HG03196 (cell line): ENCODE data around the gene RAMACL.

Experiments used
- ATAC-seq: cut with Tn5 transposase; IDR thresholded peaks from one replicate; pipeline ENCODE4 v1.9.1; 2021; ENCODE audit not compliant: unreplicated experiment

Gene RAMACL

DNA sequence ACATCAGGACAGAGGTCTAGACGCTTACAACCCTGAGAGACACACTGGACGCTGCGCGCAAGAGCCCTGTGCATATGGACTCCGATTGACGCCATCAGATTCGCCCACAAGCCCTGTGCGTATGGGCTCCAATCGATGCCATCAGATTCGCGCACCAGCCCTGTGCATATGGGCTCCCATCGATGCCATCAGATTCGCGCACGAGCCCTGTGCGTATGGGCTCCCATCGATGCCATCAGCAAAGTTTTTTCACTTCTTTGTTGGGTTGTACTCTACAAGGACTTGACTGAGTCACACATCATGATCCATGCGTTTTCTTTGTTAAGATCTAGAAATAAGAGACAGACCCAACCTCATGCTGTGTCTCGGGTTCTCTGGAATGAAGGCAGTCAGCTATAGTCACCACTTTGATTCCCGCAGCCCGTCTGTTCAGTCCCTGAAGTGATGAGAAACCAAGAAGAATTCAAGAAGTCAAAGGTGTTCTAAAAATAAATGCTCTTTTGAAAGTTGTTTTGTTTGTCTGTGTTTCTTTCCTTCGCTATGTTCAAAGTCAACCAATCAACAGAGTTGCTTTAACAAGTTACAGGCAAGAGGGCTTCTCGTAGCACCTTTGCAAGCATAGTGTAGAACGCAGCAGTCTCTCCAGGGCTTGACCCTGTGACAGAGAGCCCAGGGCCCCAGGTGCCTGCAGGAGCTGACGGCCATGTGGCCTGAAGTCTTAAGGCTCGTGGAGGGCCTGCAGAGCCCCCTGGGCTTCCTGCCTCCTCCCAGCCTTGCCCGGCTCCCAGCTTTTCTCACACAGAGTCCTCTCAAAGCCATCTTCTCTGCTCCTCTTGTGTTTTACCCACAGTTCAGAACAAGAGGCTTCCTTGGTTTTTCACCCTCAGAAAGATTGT is 32.6 kb upstream of the RAMACL start:
- ATAC-seq: no peak

DNA sequence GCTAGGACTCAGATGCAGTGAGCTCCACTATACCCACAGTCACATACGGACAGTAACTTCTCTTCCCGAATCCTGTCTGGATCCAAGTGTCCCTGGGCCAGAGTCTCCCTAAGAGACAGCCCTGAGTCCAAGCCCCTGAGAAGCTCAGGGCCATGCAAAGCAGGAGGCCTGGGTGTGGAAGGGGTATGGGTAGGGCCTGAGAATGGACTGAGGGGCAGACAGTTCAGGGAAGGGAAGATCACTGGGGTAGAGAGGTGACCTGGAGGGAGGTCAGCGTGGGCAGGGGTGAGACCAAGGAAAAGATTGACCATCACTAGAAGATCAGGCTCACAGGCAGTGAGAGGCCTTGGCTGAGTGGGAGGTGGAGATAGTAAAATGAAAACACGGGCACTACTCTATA is 31.8 kb upstream of the RAMACL start:
- no peak for ATAC-seq

DNA sequence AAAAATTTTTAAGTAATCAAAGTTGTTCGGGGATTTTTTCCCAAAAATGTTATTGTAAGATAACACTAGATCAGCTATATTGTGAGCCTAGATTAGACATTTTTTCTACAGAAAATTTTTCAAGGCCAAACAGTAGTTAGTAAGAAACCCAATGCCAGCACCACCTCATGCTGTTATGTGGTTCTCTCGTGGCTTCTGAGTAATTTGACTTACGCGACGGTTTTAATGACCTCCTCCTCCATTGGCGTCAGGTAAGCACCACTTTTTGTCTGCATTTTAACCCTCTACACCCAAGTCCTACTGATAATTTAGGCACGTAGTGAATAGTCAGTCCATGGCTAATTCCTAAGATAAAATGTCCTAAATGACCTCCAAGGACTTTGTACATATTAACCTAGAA is 30.9 kb upstream of the RAMACL start:
- ATAC-seq: no peak

DNA sequence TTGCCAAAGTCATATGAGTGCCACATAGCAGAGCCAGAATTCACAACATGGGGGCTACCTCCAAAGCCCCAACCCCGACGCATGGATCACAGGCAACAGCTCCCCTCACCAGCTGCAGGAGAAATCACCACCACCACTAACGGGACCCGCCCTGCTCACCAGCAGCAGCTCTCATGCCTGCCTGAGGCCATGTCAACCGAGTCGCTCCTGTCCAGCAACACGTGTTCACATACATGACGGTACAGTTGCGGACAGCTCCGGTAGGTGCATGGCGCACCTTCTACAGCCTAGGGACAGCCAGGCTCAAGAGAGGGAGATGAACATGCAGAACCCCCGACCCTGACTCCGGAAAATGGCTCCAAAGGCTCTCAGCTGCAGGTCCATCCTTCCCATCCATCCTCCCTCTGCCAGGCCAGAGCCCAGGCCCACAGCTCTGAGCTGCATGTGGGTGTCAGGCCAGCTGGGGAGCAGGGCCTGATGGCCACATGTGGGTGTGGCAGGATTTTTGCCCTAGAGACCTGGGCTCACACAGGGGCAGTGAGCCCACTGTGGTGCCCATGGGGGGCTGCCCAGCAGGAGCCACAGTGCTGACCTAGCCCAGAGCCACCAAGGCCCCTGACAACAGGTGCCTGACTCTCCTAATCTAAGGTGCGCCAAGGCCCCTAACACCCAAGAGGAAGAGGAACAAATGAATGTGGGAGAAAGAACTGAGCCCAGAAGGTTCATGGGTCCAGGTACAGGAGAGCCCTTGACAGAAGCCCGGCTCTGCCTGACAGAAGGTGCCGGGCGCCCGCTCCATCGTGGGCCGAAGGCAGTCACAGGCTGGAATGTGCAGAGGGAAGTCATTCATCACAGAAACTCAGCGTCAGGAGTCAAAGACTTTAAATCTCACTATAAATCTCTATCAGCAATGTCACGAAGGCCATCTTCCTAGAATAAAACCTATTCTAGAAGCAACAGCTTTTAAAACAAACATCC is 30.1 kb upstream of the RAMACL start:
- no peak for ATAC-seq

DNA sequence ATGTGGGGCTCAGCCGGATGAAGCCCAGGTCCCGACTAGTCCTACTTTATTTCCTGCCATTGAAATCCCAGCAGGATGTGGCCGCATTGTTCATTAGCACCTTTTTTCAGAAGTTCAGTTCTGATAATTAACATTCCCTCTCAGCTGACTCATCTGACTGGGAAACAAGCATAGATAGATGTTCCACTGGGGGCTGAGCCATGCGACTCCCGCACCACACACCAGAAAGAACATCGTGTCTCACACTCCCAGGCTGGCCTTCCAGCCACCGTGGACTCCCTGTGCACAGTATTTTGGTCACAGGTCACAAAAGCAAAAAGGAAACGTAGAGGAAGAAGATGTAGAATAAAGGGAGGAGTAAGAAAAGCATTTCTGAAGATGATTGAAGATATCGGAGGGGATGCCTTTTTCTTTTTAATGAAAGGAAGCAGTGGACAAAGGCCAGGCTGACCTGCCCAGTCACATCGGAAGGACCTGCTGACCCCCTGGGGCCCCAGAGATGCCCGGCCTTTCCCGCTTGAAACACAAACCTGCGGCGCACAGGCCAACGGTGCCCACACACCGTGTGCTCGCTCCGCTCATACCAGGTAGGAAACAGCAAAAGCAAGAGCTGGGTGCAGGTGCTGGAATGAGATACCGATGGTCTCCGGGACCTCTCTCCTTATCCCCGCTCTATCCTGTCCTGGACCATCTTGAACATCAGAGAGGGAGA is 28.7 kb upstream of the RAMACL start:
- no peak for ATAC-seq

DNA sequence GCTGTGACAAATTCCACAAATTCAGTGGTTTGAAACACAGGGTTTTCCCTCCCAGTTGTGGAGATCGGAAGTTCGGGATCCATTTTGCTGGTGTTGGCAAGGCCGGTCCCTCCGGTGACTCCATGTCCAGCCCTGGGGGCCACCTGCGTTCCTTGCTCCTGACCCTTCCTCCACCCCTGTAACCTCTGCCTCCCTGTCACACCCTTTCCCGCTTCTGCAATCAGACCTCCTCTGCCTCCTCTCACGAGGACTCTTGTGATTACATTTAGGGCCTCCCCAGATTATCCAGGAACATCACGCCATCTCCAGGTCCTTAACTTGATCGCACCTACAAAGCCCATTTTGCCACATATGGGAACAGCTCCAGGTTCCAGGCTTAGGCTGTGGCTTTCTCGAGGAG is 28.1 kb upstream of the RAMACL start:
- no peak for ATAC-seq

DNA sequence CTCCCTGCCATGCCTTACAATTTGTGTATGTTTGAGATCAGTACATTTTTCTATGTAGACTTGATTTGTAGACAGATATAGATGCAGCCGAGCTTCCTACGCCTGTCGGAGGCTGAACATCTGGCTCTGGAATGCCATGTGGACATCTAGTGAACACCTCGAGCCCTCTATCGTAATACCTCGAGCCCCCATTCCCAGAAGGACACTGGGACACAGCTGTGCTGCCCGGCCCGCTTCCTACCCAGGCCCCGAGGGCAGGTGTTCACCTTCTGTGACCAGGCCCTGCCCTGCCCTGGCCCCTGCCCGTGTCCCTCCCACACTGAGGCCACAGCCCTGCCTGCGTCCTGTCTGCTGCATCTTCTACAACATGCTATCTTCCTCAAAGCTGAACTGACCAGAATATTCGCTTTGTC is 27.7 kb upstream of the RAMACL start:
- no peak for ATAC-seq

DNA sequence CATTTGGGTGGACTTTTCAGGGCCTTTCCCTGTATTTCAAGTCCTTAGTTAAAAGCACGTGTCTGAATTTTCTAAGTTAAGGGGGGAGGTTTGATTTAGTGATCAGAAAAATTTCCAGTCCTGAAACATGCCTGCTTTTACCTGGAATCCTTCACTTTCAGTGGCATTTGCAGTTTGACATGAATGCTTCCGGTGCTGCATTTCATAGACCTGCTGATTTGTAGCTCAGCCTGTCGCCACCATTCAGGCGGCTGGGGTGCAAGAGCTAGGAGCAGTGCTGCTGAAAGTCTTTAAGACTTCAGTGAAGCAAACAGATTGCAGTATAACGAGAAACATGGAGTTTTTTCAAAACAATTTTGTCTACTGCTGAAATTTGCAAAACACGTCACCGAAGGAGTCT is 26.5 kb upstream of the RAMACL start:
- ATAC-seq: no peak

DNA sequence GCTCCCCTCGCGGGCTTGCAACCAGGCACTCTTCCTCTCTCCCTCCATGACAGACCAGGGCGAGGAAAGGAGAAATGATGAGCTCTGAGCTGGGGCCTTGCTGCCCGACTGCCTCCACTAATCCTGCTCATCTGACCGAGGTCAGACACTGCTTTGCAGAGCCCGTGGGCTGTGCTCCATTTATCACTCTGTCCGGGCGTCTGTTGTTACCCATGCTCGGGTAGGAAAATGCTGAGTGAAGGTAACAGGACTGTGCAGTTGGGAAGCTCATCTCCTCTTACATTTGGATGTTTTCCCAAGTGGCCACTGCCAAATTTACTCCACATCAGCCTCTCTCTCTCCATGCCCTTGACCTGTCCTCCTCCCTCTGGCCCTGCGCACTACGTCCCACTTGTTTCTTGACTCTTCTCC is 26.0 kb upstream of the RAMACL start:
- no peak for ATAC-seq

DNA sequence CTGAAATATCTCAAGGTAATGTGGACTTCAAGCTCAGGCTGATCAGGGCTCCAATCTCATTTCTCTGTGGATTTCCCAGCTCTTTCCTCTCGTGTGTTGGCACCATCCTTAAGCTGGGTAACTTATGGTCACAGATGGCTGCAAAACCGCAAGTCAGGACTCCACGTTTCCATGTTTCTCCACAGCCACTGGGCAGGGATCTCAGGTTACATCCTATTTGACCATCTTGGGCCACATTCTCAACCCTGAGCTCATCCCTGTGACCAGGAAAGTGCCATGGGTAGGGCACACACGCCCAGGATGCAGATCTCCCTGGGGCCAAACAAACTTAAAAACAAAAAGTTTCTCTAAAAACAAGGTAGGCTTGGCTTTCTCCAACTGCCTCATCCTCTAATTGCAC is 25.2 kb upstream of the RAMACL start:
- ATAC-seq: no peak

DNA sequence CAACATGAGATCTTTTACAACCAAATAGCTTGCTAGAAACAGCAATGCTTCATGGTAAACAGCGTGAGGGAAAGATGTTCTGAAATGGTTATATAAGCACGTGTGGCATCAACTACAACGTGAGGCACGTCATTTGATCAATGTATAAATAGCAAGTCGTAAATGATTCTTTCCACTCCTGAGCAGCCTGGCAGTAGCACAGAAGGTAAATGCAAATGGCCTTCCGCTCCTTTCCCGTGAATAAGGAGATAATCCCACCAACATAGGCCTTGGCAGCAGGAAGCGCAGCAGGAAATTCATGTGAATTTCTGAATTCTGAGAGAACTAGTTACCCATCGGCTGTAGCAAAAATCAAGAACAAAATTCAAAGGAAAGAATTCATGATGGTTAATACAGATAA is 23.6 kb upstream of the RAMACL start:
- no peak for ATAC-seq

DNA sequence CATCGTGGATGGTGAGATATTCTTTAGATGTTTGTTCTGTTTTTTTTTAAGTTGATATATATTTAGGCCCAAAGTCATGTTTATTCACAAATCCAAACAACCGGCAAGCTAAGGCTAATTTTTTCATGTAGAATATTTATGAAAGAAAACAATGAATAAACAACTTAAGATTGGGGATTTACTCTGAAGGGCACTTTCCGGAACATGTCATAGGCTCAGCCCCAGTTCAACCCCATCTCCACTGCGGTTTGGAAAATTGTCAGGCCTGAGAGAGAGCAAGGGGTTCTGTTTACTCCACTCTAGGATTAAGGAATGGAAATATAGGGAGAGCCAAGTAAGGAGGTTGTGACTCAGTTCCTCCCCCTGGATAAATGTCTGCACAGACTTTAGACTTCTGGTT is 22.3 kb upstream of the RAMACL start:
- ATAC-seq: no peak

DNA sequence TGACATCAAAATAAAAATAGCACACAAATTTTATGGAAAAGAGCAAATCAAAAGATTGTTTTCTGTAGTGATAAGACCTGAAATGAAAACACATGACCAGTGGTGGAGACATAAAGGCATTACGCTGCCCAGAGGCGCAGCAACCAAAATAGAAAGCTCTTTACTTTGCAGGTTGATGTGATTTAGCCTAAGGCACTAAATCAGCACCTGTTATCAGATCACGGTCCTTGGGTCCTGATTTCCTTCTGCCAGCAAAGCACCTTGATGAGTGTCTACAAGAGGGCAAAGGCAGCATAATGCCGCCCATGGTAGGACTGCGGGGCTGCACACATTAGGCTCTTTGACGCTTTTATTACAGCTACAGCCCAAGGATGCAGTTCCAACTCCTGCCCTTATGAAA is 19.3 kb upstream of the RAMACL start:
- ATAC-seq: no peak

DNA sequence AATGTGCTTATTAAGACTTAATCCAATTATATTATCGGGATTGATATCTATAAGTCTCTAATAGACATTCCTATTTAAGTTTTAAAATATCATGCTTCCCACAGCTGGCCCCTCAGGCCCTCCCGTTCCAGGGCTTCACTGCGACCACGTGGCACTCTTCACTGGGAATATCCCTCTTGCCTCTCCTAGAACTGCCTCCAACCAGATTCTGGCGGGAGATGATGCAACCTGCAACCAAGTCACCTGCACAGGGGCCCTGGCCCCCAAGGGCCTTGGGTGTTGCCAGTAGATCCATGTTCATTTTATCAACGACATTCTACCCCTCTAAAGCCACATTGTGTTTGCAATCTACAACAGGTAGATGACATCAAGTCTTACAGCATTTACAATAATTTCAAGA is 18.4 kb upstream of the RAMACL start:
- no peak for ATAC-seq

DNA sequence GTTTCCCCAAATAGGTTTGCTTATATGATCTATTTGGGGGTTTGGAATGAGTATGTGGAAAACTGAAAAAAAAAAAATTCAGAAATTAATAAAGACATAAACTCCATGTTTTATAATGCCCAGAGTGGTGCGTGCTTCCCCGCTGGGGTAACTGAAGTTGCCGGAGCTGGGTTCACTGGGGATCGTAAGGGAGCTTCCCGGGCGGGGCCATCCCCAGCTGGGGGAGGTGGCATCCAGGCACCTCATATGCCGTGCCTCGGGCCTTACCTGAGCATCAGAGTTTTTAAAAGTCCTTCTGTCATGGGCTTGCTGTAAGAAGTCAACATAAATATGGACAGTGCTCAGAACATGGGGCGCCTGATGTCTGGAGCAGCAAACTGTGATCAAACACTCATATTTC is 17.9 kb upstream of the RAMACL start:
- ATAC-seq: no peak

DNA sequence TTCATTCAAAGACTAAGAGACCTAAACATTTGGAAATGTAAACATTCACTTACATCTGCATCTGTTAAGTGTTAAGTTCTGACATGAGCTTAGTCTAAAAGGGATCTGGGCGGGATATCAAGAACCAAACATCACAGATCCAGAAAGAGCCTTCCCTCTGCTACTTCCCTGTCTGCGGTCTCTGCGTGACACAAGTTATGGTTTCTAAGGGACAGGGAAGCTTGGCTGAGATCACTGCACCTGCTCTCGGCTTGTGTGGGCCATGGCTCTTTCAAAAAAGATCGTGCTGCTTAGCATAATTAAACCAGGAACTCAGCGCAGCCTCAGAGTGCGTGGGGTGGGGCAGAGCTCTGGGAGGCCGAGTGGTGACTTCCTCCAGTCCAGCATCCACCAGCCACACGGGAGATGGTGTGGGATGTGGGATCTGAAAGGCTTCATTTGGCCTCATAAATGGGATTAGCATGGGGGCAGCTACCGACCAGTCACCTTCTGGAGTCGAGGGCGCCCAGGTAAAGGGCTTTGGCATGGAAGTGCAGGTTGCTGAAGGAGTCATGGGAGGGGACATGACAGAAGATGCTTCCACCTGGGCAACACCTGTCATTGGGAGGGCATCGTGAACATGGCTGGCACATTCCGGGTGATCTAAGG is 16.7 kb upstream of the RAMACL start:
- ATAC-seq: no peak

DNA sequence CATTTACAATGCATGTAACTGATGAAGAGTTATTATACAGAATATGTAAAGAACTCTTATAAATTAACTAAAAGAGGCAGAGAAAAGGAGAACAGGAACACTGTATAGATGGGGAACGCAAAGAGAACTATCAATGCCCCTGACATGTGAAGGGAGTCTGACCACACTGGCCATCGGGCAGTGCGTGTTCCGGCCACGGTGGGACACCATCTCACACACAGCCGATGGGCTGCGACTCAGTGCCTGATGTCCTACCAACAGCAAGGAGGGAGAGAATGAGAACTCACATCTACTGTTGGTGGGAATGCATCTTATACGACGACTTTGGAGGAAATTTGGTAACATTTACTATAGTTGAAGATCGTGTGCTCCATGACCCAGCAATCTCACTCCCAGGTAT is 15.5 kb upstream of the RAMACL start:
- ATAC-seq: no peak

DNA sequence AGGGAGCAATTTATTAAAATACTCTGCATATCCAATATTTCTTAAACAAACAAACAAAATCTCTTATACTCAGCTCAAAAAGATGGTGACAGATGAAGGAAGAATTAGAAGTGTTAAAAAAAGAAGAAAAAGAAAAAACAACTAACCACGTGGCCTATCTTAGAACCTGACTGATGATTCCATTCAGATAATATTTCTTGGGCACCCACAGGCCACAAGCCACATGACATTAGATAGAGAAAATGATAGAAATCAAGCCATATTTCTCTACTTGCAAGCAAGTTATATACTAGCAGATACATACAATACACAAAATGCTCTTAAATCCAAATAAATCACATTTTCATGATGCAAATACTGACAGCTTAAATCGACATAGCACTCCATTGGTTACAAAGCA is 14.5 kb upstream of the RAMACL start:
- no peak for ATAC-seq

DNA sequence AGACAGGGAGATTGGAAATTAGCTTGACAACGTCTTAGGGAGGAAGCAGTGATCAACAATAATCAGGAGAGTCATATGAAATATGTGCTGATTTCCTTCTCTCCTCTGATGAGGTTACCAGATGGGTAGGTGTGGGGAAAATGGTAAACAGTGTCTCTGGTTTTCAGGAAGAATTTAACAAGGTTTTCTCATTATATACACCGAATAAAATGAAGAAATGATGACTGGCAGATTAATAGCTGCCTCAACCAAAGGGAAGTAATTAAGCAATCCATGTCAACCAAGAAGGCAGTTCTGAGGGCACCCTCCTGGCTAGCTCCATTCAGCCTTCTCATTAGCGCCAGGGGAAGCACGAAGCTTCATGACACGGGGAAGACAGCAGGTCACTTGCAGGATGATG is 12.7 kb upstream of the RAMACL start:
- ATAC-seq: no peak

DNA sequence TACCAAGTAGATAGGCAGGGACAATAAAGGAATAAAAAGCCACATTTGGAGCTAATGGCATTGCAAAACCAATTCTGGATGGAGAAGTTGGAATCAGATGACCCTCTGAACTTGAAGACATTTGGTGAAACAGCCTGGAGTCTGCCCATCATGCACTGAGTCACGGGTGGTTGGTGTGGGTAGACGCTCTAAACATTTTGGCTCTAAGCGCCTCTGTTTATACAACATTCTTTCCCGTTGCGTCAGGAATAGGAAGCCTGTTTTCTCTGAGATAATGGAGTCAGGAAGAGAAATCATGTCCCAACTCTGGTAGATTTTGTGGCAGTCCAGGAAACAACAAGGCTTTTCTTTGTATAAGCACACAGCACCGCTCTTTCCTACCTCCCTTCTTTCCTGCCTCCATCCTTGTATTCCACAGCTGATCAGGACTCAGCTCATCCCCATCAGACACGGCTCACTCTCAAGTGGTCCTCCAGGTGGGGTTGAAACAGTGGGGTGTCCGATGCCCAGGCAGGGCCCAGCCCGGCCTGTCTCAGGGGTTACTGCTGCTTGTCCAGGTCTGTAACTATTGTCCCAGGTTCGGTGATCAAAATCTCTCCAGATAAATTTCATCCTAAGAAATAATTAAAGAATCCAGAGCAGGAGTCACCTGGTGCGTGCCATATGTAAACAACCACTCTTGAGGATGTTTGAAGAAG is 12.1 kb upstream of the RAMACL start:
- no peak for ATAC-seq
